Effector memory CD4-positive, alpha-beta T cell (primary cell): Measurements from ENCODE around the gene CDR2.
A peak's percentile ranks its signal among the peaks of the same experiment; 100 is the strongest.
"Not testable (repeated sequence)": the region's sequence is repeated elsewhere in the genome, so short reads cannot be mapped to it uniquely, and the experiment has no call there.

ENCODE experiments used
- DNase-seq, 3 donors: peaks; one replicate each; pipeline ENCODE4 v3.0.0-alpha.2; 2020
- H3K27ac ChIP-seq: 2 replicates; pipeline ENCODE4 v1.7.0; 2013; ENCODE audit warnings: mild to moderate bottlenecking, low read length, moderate library complexity; ENCODE audit not compliant: insufficient read depth, poor library complexity, severe bottlenecking
- H3K27me3 ChIP-seq: replicated peaks from 2 replicates; pipeline ENCODE4 v1.7.0; 2013; ENCODE audit warnings: mild to moderate bottlenecking, low read length; ENCODE audit not compliant: insufficient read depth, control insufficient read depth, poor library complexity, severe bottlenecking
- H3K36me3 ChIP-seq: 2 replicates; pipeline ENCODE4 v1.7.0; 2013; ENCODE audit warnings: mild to moderate bottlenecking, low read length, moderate library complexity; ENCODE audit not compliant: control insufficient read depth, insufficient read depth
- H3K4me1 ChIP-seq: 2 replicates; pipeline ENCODE4 v1.7.0; 2013; ENCODE audit warnings: low read length, mild to moderate bottlenecking; ENCODE audit not compliant: control insufficient read depth, insufficient read depth, poor library complexity, severe bottlenecking
- H3K4me3 ChIP-seq: 2 replicates; pipeline ENCODE4 v1.7.0; 2013; ENCODE audit warnings: low read length, low read depth, mild to moderate bottlenecking; ENCODE audit not compliant: insufficient read depth, poor library complexity, severe bottlenecking
- H3K9me3 ChIP-seq: 2 replicates; pipeline ENCODE4 v1.7.0; 2013; ENCODE audit warnings: mild to moderate bottlenecking, low read length, moderate library complexity; ENCODE audit not compliant: control insufficient read depth

The CDR2 gene

GRCh38 chr16:22368200-22368826, 6.1 kb downstream of the CDR2 start:
- Histone ChIP-seq H3K36me3 (peaks cover 28% of the 10 kb centered on the region), H3K4me1 (peaks cover 54% of the 10 kb centered on the region)
- not testable (repeated sequence) for H3K27ac ChIP-seq, H3K27me3 ChIP-seq, H3K9me3 ChIP-seq, DNase-seq, H3K4me3 ChIP-seq

DNA sequence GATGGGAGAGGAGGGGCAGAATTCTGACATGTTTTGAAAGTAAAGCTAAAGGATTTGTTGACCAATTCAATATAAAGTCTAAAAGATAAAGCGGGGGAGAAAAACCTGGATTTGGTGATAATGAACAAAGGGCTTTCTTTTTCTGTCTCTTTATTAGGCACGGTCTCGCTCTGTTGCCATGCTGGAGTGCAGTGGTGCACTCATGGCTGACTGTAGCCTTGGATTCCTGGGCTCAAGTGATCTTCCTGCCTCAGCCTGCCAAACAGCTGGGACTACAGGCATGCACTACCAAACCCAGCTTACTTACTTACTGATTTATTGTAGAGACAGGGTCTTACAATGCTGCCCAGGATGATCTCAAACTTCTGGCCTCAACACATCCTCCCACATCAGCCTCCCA, 7.5 kb downstream of the CDR2 start:
- H3K27ac ChIP-seq = no peak overlapping the region
- peaks cover 50% of the 10 kb centered on the region for H3K4me1 ChIP-seq
- peaks cover 36% of the 10 kb centered on the region for H3K36me3 ChIP-seq
- H3K27me3 ChIP-seq = no peaks in the 10 kb centered on the region
- H3K9me3 ChIP-seq = no peaks in the 10 kb centered on the region
- H3K4me3 ChIP-seq = no peak overlapping the region
- DNase-seq = no peak

DNA sequence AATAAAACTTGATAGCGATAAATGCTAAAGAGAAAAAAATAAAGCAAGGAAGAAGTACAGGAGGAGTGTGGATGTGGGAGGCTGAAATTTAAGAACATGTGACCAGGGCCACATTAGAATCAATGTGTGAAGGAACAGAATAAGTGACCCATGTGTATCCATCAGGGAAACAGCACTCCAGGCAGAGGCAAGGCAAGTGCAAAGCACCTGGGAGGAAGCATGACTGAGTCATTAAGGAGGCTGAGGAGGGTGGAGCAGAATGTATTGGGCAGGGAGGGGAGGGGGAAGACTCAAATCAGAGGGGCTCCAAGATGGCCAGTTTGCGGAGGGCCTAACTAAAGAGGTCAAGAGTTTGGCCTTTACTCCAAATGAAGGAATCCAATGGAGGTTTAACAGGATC, 8.0 kb downstream of the CDR2 start:
- DNase-seq = no peak
- no peak overlapping the region for H3K4me3 ChIP-seq
- no peaks in the 10 kb centered on the region for H3K9me3 ChIP-seq
- H3K4me1 ChIP-seq = peaks cover 44% of the 10 kb centered on the region
- H3K27ac ChIP-seq = no peak overlapping the region
- peaks cover 36% of the 10 kb centered on the region for H3K36me3 ChIP-seq
- no peaks in the 10 kb centered on the region for H3K27me3 ChIP-seq

DNA sequence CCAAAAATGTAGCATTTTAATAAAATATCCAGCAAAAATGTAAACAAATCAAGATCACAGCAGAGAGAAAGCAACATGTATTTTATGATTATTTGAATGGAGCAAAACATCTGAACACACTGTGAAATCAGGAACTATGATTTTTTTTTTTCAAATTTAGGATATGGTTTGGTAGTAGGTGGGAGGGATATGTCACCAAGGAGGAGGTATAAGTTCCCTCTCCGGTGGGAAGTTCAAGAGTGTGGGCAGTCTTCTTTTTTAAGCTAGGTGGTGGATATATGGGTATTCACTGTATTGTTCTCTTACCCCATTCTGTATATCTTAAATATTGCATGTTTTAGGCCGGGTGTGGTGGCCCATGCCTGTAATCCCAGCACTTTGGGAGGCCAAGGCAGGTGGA, 10.2 kb downstream of the CDR2 start:
- H3K27me3 ChIP-seq = no peaks in the 10 kb centered on the region
- H3K4me3 ChIP-seq = no peak overlapping the region
- H3K4me1 ChIP-seq = peaks cover 38% of the 10 kb centered on the region
- DNase-seq = no peak
- no peaks in the 10 kb centered on the region for H3K9me3 ChIP-seq
- H3K27ac ChIP-seq = no peak overlapping the region
- H3K36me3 ChIP-seq = peaks cover 32% of the 10 kb centered on the region

- no peaks in the 10 kb centered on the region for H3K27me3 ChIP-seq
- peaks cover 26% of the 10 kb centered on the region for H3K36me3 ChIP-seq
- H3K9me3 ChIP-seq = no peaks in the 10 kb centered on the region
- H3K27ac ChIP-seq = no peak overlapping the region
- no peak overlapping the region for H3K4me3 ChIP-seq
- no peak for DNase-seq
- H3K4me1 ChIP-seq = peaks cover 23% of the 10 kb centered on the region
These were observed 13.3 kb downstream of the CDR2 start for GRCh38 chr16:22360963-22361659.

DNA sequence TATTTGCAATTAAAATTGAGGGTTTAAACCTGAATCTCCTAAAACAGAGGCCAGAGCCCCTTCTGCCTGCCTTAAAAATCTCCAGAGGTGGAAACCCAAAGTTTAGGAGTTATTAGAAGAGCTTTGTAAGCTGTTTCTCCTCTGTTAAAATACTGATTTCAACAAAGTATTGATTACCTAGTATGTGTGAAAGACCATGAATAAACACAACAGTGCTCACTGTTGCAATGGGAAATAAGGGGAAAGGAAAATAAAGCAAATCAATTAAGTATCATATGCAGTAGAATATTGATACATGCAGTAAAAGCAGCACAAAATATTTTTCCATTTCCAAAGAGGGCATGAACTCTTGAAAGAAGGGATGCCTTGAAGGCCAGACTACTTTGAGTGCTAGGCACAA, 14.7 kb downstream of the CDR2 start:
- Histone ChIP-seq H3K36me3 (peaks cover 20% of the 10 kb centered on the region), H3K4me3 (no peak overlapping the region), H3K27ac (no peak overlapping the region), H3K4me1 (peaks cover 32% of the 10 kb centered on the region), H3K27me3 (no peaks in the 10 kb centered on the region), H3K9me3 (no peaks in the 10 kb centered on the region)
- no peak for DNase-seq

GRCh38 chr16:22358000-22358399, 16.4 kb downstream of the CDR2 start:
- no peak for DNase-seq
- peak overlapping the region; percentile 63 for H3K27ac ChIP-seq
- no peak overlapping the region for H3K4me3 ChIP-seq
- no peaks in the 10 kb centered on the region for H3K9me3 ChIP-seq
- peaks cover 45% of the 10 kb centered on the region for H3K4me1 ChIP-seq
- peaks cover 12% of the 10 kb centered on the region for H3K36me3 ChIP-seq
- H3K27me3 ChIP-seq = no peaks in the 10 kb centered on the region

- Histone ChIP-seq H3K27ac (peak overlapping the region; percentile 63), H3K27me3 (no peaks in the 10 kb centered on the region), H3K4me3 (no peak overlapping the region), H3K36me3 (peaks cover 10% of the 10 kb centered on the region), H3K4me1 (peaks cover 47% of the 10 kb centered on the region), H3K9me3 (no peaks in the 10 kb centered on the region)
- DNase-seq = no peak
These were observed 16.8 kb downstream of the CDR2 start for GRCh38 chr16:22357635-22357971.

DNA sequence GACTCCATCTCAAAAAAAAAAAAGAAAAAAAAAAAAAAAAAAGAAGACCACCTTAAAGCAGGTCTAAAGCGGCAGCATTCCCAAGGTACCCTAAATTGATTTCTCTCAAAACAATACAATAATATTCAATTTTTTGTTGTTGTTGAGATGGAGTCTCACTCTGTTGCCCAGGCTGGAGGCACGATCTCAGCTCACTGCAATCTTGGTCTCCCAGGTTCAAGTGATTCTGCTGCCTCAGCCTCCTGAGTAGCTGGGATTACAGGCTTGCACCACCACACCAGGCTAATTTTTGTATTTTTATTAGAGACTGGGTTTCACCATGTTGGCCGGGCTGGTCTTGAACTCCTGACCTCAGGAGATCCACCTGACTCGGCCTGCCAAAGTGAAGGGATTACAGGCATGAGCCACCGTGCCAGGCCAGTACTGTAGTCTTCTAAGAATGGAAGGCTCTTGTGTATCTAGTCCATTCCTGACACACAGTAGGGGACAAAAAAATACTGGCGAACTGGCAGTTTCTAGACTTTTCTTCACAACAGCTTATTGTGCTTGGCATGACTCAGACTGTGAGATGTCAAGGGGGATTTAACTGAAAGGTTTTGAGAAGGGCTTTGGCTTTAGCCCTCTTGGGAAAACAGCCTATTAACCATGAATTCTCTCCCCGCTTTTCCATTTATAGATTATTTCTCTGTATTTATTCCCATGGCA, 17.3 kb downstream of the CDR2 start:
- H3K4me1 ChIP-seq = peaks cover 47% of the 10 kb centered on the region
- H3K4me3 ChIP-seq = no peak overlapping the region
- DNase-seq = no peak
- peaks cover 8% of the 10 kb centered on the region for H3K36me3 ChIP-seq
- H3K27ac ChIP-seq = peak overlapping the region; percentile 63
- no peaks in the 10 kb centered on the region for H3K27me3 ChIP-seq
- H3K9me3 ChIP-seq = no peaks in the 10 kb centered on the region

DNA sequence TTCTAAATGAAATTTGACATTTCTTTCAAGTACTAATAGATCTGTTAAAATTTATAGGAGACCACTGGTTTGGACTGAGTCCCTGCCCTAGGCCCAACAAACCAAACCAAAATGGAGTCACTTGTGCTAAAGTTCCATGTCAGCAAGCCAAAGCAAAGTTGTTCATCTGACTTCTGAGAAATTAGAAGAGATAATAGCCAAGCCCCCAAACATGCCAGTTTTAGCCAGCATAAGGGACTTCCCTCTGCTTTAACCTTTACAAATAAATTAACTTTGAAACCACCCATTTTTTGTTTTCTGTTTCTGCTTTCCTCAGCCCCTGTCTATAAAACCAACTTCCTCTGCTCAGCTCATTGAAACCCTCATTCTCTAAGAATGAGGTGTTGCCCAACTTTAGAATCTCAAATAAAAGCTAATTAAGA, 18.9 kb downstream of the CDR2 start:
- Histone ChIP-seq H3K27me3 (no peaks in the 10 kb centered on the region), H3K4me3 (no peak overlapping the region), H3K27ac (no peak overlapping the region), H3K9me3 (no peaks in the 10 kb centered on the region), H3K36me3 (peaks cover 10% of the 10 kb centered on the region), H3K4me1 (peaks cover 47% of the 10 kb centered on the region)
- no peak for DNase-seq
